Activated CD4-positive, alpha-beta T cell treated with anti-CD3 and anti-CD28 coated beads, Interleukin-2, amount 10 ng/mL, durations not matched to agents 7 days and 5 days (primary cell): ENCODE results near the gene DHRS3. TPM values are rescaled to one million over a fixed set of nuclear protein-coding genes. Genes with fewer than 3 reads are reported as not detected.
A peak's percentile ranks its signal among the peaks of the same experiment; 100 is the strongest.

Experiments
- CTCF ChIA-PET: fragments of 350-600 bp; sonication (Branson Sonifier 250); formaldehyde crosslinking; loops from one replicate; lab custom pipeline; 2021; ENCODE audit warnings: antibody characterized with exemption; lab: Charles Lee
- POLR2A ChIA-PET: fragments of 350-600 bp; sonication (Branson Sonifier 250); formaldehyde crosslinking; loops from one replicate; lab custom pipeline; 2021; ENCODE audit warnings: antibody characterized with exemption; lab: Charles Lee
- DNase-seq: peaks from one replicate; pipeline ENCODE4 v3.0.0-alpha.2; 2020
- H3K27ac Mint-ChIP-seq: one replicate; pipeline ENCODE4 v1.8.0; 2021; ENCODE audit warnings: mild to moderate bottlenecking, moderate library complexity, mixed read lengths
- H3K27me3 Mint-ChIP-seq: one replicate; pipeline ENCODE4 v1.8.0; 2021; ENCODE audit warnings: mixed read lengths
- H3K36me3 Mint-ChIP-seq: one replicate; pipeline ENCODE4 v1.8.0; 2021; ENCODE audit warnings: low read depth, mixed read lengths
- H3K4me1 Mint-ChIP-seq: one replicate; pipeline ENCODE4 v1.8.0; 2021; ENCODE audit warnings: mixed read lengths
- H3K4me3 Mint-ChIP-seq: one replicate; pipeline ENCODE4 v1.8.0; 2021; ENCODE audit warnings: mild to moderate bottlenecking, moderate library complexity, mixed read lengths
- H3K9me3 Mint-ChIP-seq: one replicate; pipeline ENCODE4 v1.8.0; 2021; ENCODE audit warnings: mixed read lengths
- total RNA-seq, 2 experiments: library from RNA; stranded (reverse); gene quantifications; one replicate each; pipeline ENCODE4 v1.2.3, GENCODE V29; 2021

DHRS3 gene
- total RNA-seq, 2 experiments from 2014 or later: 30.3 to 31.2 TPM

DNA sequence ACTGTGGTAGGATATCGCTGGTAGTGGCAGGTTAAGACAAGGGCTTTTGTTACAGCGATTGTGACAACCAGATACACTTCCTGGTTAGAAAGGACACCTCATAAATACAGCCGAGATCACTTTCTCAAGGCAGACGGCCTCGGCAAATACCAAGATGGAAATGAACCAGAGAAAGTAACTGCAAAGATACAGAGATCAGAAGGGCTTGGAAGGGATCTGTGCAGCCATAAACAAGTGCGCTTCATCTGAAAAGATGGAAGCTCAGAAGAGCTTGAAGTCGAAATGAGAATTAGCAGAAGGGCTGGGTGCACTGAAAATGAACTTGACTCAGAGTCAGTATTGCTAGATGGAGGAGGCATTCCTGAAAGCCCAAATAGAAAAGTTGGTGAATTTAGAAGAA lies 7.1 kb downstream of the DHRS3 start:
- H3K4me3 Mint-ChIP-seq: no peak overlapping the region
- no peak for DNase-seq
- H3K36me3 Mint-ChIP-seq: peaks cover 60% of the 10 kb centered on the region
- CTCF ChIA-PET: interaction anchor here (0.8 to 0.9 kb wide), 2 partner anchors 10 to 19 kb away, joined by 3 to 5 read pairs; no protein-coding TSS in a partner anchor
- H3K27me3 Mint-ChIP-seq: peaks cover 21% of the 10 kb centered on the region
- H3K27ac Mint-ChIP-seq: no peak overlapping the region
- POLR2A ChIA-PET: no interaction called here
- peaks cover 29% of the 10 kb centered on the region for H3K4me1 Mint-ChIP-seq
- H3K9me3 Mint-ChIP-seq: peaks cover 8% of the 10 kb centered on the region

DNA sequence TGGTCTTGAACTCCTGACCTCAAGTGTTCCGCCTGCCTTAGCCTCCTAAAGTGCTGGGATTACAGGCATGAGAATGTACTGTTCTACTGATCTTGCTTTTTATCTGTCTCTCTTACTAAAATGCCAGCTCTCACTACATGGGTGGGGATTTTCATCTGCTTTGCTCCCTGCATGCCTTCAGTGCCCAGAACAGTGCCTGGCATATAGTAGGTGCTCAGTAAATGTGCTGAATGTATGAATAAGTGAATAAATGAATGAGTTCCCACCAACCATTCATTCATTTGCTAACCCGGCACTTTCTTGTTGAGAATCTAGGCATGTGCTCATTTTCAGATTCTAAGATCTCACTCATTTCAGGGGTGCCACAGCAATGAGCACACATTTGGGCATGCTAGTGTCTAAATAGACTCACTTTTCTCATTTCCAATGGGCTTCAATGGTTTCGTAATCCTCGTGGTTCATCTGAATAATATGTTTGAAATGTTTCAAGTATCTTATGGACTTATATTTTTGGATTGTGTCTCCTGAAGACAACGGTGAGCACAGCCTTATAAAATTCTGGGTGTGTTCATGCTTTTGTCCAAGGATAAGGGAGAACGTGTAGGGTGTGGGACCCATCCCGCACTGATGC lies 7.6 kb downstream of the DHRS3 start:
- H3K36me3 Mint-ChIP-seq: peaks cover 62% of the 10 kb centered on the region
- ChIA-PET CTCF (interaction anchor here (0.6 to 0.9 kb wide), 2 partner anchors 19 to 363 kb away, joined by 3 to 6 read pairs; no protein-coding TSS in a partner anchor), POLR2A (no interaction called here)
- peaks cover 8% of the 10 kb centered on the region for H3K9me3 Mint-ChIP-seq
- peaks cover 25% of the 10 kb centered on the region for H3K4me1 Mint-ChIP-seq
- no peak overlapping the region for H3K4me3 Mint-ChIP-seq
- peaks cover 17% of the 10 kb centered on the region for H3K27me3 Mint-ChIP-seq
- H3K27ac Mint-ChIP-seq: no peak overlapping the region
- DNase-seq: no peak

DNA sequence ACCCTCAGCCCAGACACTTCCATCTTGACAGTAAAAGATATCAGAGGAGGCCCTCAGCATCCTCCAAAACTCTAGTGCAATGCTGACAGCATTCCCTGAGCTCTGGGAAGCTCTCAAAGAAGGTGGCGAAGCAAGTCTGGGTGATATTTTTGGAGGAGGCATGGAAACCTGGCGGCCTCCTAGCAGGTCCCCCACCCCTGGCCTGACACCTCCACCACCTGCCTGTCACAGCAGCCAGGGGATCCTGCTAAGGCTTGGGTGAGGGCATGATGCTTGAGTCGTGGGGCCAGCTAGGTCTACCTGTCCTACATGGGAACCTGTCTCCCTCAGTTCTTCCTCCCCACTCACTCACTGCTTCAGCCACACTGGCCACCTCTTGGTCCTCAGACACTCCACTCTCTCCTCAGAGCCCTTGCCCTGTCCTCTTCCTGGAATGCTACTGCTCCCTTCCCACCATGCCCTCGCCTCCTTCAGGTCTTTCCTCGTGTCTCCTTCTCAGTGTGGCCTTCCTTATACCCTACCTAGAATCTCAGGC lies 8.5 kb downstream of the DHRS3 start:
- H3K36me3 Mint-ChIP-seq: peaks cover 58% of the 10 kb centered on the region
- ChIA-PET POLR2A (no interaction called here), CTCF (no interaction called here)
- no peak for DNase-seq
- peaks cover 8% of the 10 kb centered on the region for H3K9me3 Mint-ChIP-seq
- H3K27ac Mint-ChIP-seq: no peak overlapping the region
- H3K27me3 Mint-ChIP-seq: peaks cover 13% of the 10 kb centered on the region
- H3K4me1 Mint-ChIP-seq: peaks cover 24% of the 10 kb centered on the region
- no peak overlapping the region for H3K4me3 Mint-ChIP-seq

DNA sequence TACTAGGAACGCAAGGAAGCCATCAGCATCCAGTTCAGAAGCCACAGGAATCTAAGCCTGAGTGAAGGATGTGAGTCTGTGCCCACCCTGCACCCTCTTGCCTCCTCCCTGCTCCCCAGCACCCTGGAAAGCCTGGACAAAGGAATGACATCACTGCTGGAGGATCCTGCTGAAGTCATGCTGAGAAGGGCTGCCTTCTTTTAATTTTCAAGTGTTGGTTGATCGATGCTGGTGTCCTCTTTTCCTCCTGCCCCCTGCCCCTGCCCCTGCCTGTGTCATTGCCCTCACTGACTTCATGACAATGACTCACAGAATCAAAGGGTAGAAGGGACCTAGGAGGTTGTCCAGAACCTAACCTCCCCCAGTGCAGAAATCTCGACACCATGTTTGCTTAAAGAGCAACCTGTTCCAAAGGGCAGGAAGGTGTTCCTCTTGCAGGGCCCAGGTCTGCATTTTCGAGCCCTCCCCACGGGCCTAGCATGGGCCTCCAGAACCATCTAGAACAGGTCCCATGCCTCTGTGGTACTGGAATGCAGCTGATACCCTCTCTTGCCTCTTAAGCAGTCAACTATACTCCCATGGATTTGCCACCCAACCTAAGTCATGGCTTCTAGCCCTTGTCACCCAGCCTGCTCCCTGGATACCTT lies 9.6 kb downstream of the DHRS3 start:
- ChIA-PET POLR2A (no interaction called here), CTCF (no interaction called here)
- Mint-ChIP-seq H3K4me3 (no peak overlapping the region), H3K4me1 (peaks cover 33% of the 10 kb centered on the region), H3K9me3 (peaks cover 8% of the 10 kb centered on the region), H3K27me3 (peaks cover 11% of the 10 kb centered on the region), H3K36me3 (peaks cover 63% of the 10 kb centered on the region), H3K27ac (no peak overlapping the region)
- DNase-seq: no peak

DNA sequence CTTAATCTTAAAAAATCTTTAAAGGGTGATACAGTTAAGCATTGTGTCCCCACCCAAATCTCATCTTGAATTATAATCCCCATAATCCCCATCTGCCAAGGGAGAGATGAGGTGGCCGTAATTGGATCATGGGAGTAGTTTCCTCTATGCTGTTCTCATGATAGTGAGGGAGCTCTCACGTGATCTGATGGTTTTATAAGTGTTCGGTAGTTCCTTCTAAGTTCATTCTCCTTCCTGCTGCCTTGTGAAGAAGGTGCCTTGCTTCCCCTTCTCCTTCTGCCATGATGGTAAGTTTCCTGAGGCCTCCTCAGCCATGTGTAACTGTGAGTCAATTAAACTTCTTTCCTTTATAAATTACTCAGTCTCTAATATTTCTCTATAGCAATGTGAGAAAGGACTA lies 10.7 kb downstream of the DHRS3 start:
- Mint-ChIP-seq H3K4me3 (no peak overlapping the region), H3K4me1 (peaks cover 37% of the 10 kb centered on the region), H3K36me3 (peaks cover 54% of the 10 kb centered on the region), H3K27me3 (peaks cover 13% of the 10 kb centered on the region), H3K27ac (no peak overlapping the region), H3K9me3 (peaks cover 8% of the 10 kb centered on the region)
- no peak for DNase-seq
- CTCF ChIA-PET: no interaction called here
- POLR2A ChIA-PET: no interaction called here

DNA sequence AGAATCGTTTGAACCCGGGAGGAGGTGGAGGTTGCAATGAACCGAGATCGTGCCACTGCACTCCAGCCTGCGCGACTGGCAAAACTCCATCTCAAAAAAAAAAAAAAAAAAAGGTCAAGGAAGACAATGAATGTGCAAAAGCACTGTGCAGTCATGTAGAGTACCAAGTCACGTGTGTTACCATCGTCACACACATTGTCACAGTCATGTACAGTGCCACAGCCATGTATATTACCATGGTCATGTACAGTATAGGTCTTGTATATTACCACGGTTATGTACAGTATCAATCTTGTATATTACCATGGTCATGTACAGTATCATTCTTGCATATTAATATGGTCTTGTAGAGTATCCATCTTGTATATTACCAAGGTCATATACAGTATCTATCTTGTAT lies 13.0 kb downstream of the DHRS3 start:
- peak overlapping the region; percentile 73 for H3K27ac Mint-ChIP-seq
- no peak overlapping the region for H3K4me3 Mint-ChIP-seq
- peaks cover 8% of the 10 kb centered on the region for H3K9me3 Mint-ChIP-seq
- peaks cover 5% of the 10 kb centered on the region for H3K27me3 Mint-ChIP-seq
- peaks cover 40% of the 10 kb centered on the region for H3K36me3 Mint-ChIP-seq
- no peak for DNase-seq
- POLR2A ChIA-PET: interaction anchor here (0.6 kb wide), 1 partner anchor 94 kb away, joined by 4 read pairs; no protein-coding TSS in a partner anchor
- peaks cover 37% of the 10 kb centered on the region for H3K4me1 Mint-ChIP-seq
- CTCF ChIA-PET: interaction anchor here (1.3 to 1.4 kb wide), 2 partner anchors 10 to 19 kb away, joined by 3 read pairs; no protein-coding TSS in a partner anchor

DNA sequence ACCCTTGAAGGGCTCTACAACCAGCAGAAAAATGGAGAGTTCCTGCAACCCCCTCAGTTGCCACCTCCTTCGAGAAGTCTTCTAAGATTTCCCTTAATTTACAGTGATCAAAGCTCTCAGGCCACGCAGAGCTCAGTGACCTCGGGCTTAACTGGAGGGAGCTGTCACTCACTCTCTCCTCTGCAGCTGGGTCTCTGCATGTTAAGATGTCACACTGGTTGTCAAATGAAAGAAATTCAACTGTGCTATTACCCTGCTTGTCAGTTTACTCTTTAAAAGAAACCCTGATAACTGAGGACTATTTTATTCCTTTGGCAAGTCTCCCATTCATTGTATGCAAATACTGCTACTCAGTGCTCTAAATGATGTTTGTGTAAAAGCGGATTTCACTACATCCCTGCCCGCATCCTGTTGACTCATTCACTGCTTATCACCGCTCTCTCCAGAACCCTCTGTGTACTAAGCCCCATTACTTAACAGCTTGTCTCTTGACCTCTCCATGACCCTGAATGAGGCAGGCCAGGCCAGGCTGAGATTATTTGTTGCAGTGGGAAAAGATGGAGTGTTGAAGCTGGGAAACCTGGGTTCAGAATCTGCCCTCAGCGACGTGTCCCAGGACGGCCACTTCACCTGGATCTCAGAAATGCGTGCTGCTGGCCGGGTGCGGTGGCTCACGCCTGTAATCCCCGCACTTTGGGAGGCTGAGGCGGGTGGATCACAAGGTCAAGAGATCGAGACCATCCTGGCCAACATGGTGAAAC lies 13.7 kb downstream of the DHRS3 start:
- H3K4me3 Mint-ChIP-seq: peak overlapping the region; percentile 28
- peaks cover 37% of the 10 kb centered on the region for H3K36me3 Mint-ChIP-seq
- peak; percentile 81 for DNase-seq
- POLR2A ChIA-PET: interaction anchor here (0.6 kb wide), 1 partner anchor 94 kb away, joined by 4 read pairs; no protein-coding TSS in a partner anchor
- peaks cover 5% of the 10 kb centered on the region for H3K27me3 Mint-ChIP-seq
- peak overlapping the region; percentile 73 for H3K27ac Mint-ChIP-seq
- H3K9me3 Mint-ChIP-seq: peaks cover 8% of the 10 kb centered on the region
- H3K4me1 Mint-ChIP-seq: peaks cover 37% of the 10 kb centered on the region
- CTCF ChIA-PET: interaction anchor here (0.9 to 1.4 kb wide), 5 partner anchors 11 to 486 kb away, joined by 3 to 4 read pairs (median 3); no protein-coding TSS in a partner anchor

DNA sequence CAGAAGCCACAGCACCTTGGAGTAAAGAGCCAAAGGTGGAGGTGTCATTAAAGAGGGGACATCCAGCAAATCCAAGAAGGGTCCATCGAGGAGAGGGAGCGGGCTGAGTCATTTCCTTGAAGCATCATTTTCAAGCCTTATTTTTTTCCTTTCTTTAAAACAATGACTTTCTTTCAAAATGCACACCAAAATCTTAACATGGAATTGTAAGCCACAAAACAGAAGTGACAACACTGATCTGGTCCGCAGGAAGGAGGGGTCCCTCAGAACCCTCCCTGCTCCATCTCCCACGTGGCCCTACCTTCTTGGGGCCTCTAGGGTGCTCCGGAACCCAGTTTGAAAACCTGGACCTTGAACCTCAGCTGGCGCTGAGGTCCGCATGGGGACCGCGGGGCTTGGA lies 14.8 kb downstream of the DHRS3 start:
- Mint-ChIP-seq H3K4me1 (peaks cover 39% of the 10 kb centered on the region), H3K9me3 (peaks cover 8% of the 10 kb centered on the region), H3K4me3 (no peak overlapping the region), H3K27ac (peak overlapping the region; percentile 77), H3K27me3 (peaks cover 5% of the 10 kb centered on the region), H3K36me3 (peaks cover 29% of the 10 kb centered on the region)
- no peak for DNase-seq
- POLR2A ChIA-PET: no interaction called here
- CTCF ChIA-PET: interaction anchor here (1.2 to 1.3 kb wide), 2 partner anchors 17 to 485 kb away, joined by 3 to 4 read pairs; no protein-coding TSS in a partner anchor

DNA sequence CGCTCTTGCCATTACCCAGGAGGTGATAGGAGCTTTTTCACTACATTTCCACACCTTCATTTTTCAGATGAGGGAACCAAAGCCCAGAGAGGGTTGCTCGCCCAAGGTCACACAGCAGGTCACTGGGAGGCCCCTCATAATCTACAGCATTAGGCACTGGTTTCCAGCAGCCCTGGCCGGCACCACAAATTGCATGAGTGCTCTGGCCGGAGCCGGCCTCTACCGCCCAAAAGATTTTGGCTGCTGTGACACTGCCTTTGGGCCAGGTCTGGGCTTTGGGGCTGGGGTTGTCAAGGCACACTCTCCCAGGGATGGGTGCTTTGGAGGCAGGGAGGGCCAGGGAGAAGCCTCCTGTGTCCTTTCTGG lies 15.4 kb downstream of the DHRS3 start:
- H3K27ac Mint-ChIP-seq: peak overlapping the region; percentile 77
- H3K4me1 Mint-ChIP-seq: peaks cover 45% of the 10 kb centered on the region
- H3K4me3 Mint-ChIP-seq: no peak overlapping the region
- peaks cover 7% of the 10 kb centered on the region for H3K27me3 Mint-ChIP-seq
- ChIA-PET CTCF (interaction anchor here (1.8 kb wide), 1 partner anchor 24 kb away, joined by 4 read pairs; no protein-coding TSS in a partner anchor), POLR2A (no interaction called here)
- peaks cover 25% of the 10 kb centered on the region for H3K36me3 Mint-ChIP-seq
- no peak for DNase-seq
- H3K9me3 Mint-ChIP-seq: peaks cover 4% of the 10 kb centered on the region

DNA sequence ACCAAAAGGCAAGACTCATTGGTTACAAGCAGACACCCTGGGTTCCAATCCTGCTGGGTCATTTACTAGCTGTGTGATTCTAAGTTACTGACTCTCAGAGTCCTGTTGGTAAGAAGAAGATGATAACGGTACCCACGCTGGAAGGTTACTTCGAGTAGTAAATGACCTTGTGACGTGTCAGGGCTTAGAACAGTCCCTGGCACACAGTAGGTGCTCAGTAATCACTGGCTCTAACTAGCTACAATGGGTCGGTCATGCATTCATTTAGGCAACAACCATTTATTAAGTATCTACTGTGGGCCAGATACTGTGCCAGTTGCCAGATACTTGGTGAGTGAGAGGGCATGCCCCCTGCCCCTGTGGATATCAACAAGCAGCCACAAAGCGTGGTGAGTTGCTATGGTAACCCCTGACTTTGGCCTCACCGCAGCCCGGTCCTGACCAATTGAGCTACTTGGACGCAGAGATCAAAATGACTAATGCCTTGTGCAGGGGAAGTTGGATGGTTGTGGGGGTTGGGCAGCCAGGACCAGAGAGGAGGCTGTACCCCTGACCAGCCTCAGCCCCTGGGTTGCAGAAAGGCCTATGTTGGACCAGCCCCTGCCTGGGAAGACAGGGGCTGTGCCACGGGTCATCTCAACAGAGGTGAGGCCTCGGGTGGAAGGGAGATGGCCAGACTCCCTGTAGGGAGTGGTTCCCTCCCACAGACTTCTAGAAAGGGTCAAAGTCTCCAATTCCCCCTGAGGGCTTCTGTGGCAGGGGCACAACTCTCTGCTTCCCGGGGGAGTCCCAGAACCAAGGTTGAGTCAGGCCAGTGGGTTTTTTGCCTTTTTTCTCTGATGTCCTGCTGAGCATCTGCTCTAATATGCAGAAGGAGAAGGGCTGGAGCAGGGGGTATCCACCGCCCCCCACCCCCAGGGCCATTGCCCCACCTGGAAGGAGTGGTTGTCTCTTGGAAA lies 16.0 kb downstream of the DHRS3 start:
- Mint-ChIP-seq H3K9me3 (no peaks in the 10 kb centered on the region), H3K4me3 (no peak overlapping the region), H3K4me1 (peaks cover 49% of the 10 kb centered on the region), H3K27ac (peak overlapping the region; percentile 52), H3K36me3 (peaks cover 19% of the 10 kb centered on the region), H3K27me3 (peaks cover 8% of the 10 kb centered on the region)
- no peak for DNase-seq
- POLR2A ChIA-PET: no interaction called here
- CTCF ChIA-PET: interaction anchor here (1.0 to 2.2 kb wide), 8 partner anchors 9 to 331 kb away, joined by 3 to 8 read pairs (median 4); no protein-coding TSS in a partner anchor

DNA sequence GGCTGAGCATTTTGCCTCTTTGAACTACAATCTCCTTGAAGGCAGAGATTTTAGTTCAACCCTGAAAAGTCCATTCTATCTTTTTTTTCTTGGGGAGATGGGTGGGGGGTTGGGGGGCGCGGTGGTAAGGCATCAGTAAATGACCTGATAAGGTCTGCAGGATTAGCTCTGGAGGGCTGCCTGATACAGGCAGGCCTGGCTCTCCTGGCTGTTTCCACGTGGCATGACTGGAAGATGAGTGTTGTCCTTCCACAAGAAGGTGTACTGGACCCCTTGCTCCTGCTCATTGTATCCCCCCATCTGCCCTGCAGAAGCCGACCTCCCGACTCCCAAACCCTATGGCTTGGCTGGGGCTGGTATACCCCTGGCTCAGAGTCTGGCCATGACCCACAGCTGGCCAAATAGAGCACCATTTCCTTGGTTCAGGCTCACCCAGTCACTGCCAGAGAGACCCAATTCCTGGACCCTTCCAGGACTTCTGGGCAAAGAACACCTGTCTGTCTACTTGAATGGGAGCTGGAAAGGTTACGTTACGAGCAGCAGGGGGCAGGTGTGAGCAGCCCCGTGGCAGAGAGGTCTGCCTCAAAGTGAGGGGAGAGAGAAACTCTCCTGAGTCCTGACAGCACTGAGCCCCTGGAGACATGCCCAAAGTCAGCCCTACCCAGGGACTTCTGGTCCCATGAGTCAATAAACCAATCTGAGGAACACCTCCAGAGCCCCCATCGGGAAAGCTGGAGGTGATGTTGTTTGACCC lies 17.0 kb downstream of the DHRS3 start:
- ChIA-PET POLR2A (no interaction called here), CTCF (interaction anchor here (0.9 to 2.2 kb wide), 9 partner anchors 9 to 330 kb away, joined by 3 to 8 read pairs (median 4); no protein-coding TSS in a partner anchor)
- Mint-ChIP-seq H3K4me3 (no peak overlapping the region), H3K4me1 (peaks cover 50% of the 10 kb centered on the region), H3K27me3 (peaks cover 8% of the 10 kb centered on the region), H3K36me3 (peaks cover 14% of the 10 kb centered on the region), H3K9me3 (no peaks in the 10 kb centered on the region), H3K27ac (peak overlapping the region; percentile 26)
- DNase-seq: peak; percentile 55
